WTC11 (cell line): ENCODE results near the gene EHMT1. TPM values are rescaled to one million over a fixed set of nuclear protein-coding genes. Genes with fewer than 3 reads are reported as not detected.
"Not testable (repeated sequence)": the region's sequence is repeated elsewhere in the genome, so short reads cannot be mapped to it uniquely, and the experiment has no call there.

Experiments
- ATAC-seq: fragments of 200-7000 bp; cut with Tn5 transposase; 2 replicates; pipeline ENCODE4 v1.10.0; 2021; ENCODE audit warnings: mild to moderate bottlenecking, moderate library complexity
- CTCF ChIA-PET: fragments of 300-600 bp; sonication (Branson Sonifier 250); formaldehyde crosslinking; loops from one replicate; lab custom pipeline; 2021; ENCODE audit warnings: antibody characterized with exemption; lab: Charles Lee
- POLR2A ChIA-PET: fragments of 350-600 bp; sonication (Branson Sonifier 250); formaldehyde crosslinking; loops from one replicate; lab custom pipeline; 2021; ENCODE audit warnings: antibody characterized with exemption; lab: Charles Lee
- DNase-seq: peaks from one replicate; pipeline ENCODE4 v3.0.0; 2021; ENCODE audit warnings: low spot score
- H3K27ac Mint-ChIP-seq: 2 replicates; pipeline ENCODE4 v1.8.0; 2021; ENCODE audit warnings: mixed read lengths
- H3K27me3 Mint-ChIP-seq: 2 replicates; pipeline ENCODE4 v1.8.0; 2021; ENCODE audit warnings: low read depth, mild to moderate bottlenecking, moderate library complexity, mixed read lengths
- H3K36me3 Mint-ChIP-seq: 2 replicates; pipeline ENCODE4 v1.8.0; 2021; ENCODE audit warnings: mixed read lengths
- H3K4me1 Mint-ChIP-seq: 2 replicates; pipeline ENCODE4 v1.8.0; 2022; ENCODE audit warnings: mixed read lengths
- H3K4me3 Mint-ChIP-seq: 2 replicates; pipeline ENCODE4 v1.8.0; 2021; ENCODE audit warnings: mild to moderate bottlenecking, moderate library complexity, mixed read lengths
- H3K9me3 Mint-ChIP-seq: 2 replicates; pipeline ENCODE4 v1.8.0; 2021; ENCODE audit warnings: mixed read lengths
- ARID4B ChIP-seq: sonication (generic); formaldehyde crosslinking; IDR thresholded peaks from 2 replicates; pipeline ENCODE4 v1.8.0; 2023; ENCODE audit warnings: missing genetic modification reagents, mild to moderate bottlenecking, borderline replicate concordance
- ATF1 ChIP-seq: sonication (generic); formaldehyde crosslinking; IDR thresholded peaks from 2 replicates; pipeline ENCODE4 v1.8.1; 2023; ENCODE audit warnings: mild to moderate bottlenecking, moderate library complexity, missing genetic modification reagents
- EMX1 ChIP-seq: fragments of 250-450 bp; sonication (Bioruptor Pico); IDR thresholded peaks from 2 replicates; pipeline ENCODE4 v1.8.0; 2021; ENCODE audit warnings: mild to moderate bottlenecking
- HMGXB4 ChIP-seq: sonication (generic); formaldehyde crosslinking; IDR thresholded peaks from 2 replicates; pipeline ENCODE4 v1.8.1; 2023; ENCODE audit warnings: mild to moderate bottlenecking, moderate library complexity, missing genetic modification reagents
- MXD4 ChIP-seq: fragments of 250-450 bp; sonication (Bioruptor Pico); IDR thresholded peaks from 2 replicates; pipeline ENCODE4 v1.8.0; 2021; ENCODE audit warnings: mild to moderate bottlenecking, moderate library complexity, borderline replicate concordance
- NFYB ChIP-seq: sonication (generic); formaldehyde crosslinking; conservative IDR thresholded peaks from 2 replicates; pipeline ENCODE4 v1.8.0; 2022; ENCODE audit warnings: low read depth, missing genetic modification reagents
- PRRX2 ChIP-seq: fragments of 250-450 bp; sonication (Bioruptor Pico); IDR thresholded peaks from 2 replicates; pipeline ENCODE4 v1.8.0; 2021; ENCODE audit warnings: mild to moderate bottlenecking
- SMAD3 ChIP-seq: sonication (generic); formaldehyde crosslinking; IDR thresholded peaks from 2 replicates; pipeline ENCODE4 v1.8.0; 2022; ENCODE audit warnings: missing genetic modification reagents, mild to moderate bottlenecking, borderline replicate concordance
- SMAD4 ChIP-seq: sonication (generic); formaldehyde crosslinking; IDR thresholded peaks from 2 replicates; pipeline ENCODE4 v1.8.0; 2022; ENCODE audit warnings: mild to moderate bottlenecking, missing genetic modification reagents
- TCF7 ChIP-seq: sonication (generic); formaldehyde crosslinking; IDR thresholded peaks from 2 replicates; pipeline ENCODE4 v1.8.0; 2022; ENCODE audit warnings: mild to moderate bottlenecking, low read depth, missing genetic modification reagents, moderate library complexity
- ZNF219 ChIP-seq: sonication (generic); formaldehyde crosslinking; IDR thresholded peaks from 2 replicates; pipeline ENCODE4 v1.8.0; 2023; ENCODE audit warnings: missing genetic modification reagents, mild to moderate bottlenecking, borderline replicate concordance
- ZNF232 ChIP-seq: sonication (generic); formaldehyde crosslinking; IDR thresholded peaks from 2 replicates; pipeline ENCODE4 v1.8.0; 2022; ENCODE audit warnings: mild to moderate bottlenecking, missing genetic modification reagents
- total RNA-seq: library from RNA; stranded (reverse); gene quantifications from 3 replicates; pipeline ENCODE4 v1.2.3, GENCODE V29; 2021
- TF ChIP-seq, protein P1 (sequence below): sonication (generic); formaldehyde crosslinking; IDR thresholded peaks from 2 replicates; pipeline ENCODE4 v1.8.0; 2022; ENCODE audit warnings: mild to moderate bottlenecking, missing genetic modification reagents
- TF ChIP-seq, protein P2 (sequence below): sonication (generic); formaldehyde crosslinking; IDR thresholded peaks from 2 replicates; pipeline ENCODE4 v1.8.0; 2022; ENCODE audit warnings: mild to moderate bottlenecking, missing genetic modification reagents
- TF ChIP-seq, protein P3 (sequence below): fragments of 250-450 bp; sonication (Bioruptor Pico); IDR thresholded peaks from 2 replicates; pipeline ENCODE4 v2.1.2; 2022; ENCODE audit warnings: mild to moderate bottlenecking, moderate library complexity

The EHMT1 gene
- total RNA-seq, 1 experiment from 2014 or later, result 170 TPM

DNA sequence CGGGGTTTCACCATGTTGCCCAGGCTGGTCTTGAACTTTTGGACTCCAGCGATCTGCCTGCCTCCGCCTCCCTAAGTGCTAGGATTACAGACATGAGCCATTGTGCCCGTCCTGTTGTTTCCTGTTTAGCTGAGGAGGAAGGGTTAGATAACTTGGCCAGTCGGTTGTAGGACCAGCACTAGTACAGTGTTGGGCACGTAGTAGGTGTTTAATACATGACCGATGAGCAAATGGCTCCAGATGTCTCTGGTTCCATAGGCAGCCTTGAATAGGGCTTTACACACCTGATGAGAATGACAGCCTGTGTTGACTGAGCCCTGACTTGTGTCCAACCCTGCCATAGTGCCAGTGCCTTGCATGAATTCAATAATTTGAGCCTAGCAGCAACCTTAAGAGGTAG is 1.8 kb downstream of the EHMT1 start:
- H3K36me3 Mint-ChIP-seq, result peaks cover 14% of the 10 kb centered on the region
- ChIA-PET CTCF (interaction anchor here (0.9 to 1.2 kb wide), 2 partner anchors 45 to 52 kb away, joined by 3 to 6 read pairs; no protein-coding TSS in a partner anchor), POLR2A (interaction anchor here (2.1 kb wide), 1 partner anchor 45 kb away, joined by 6 read pairs; no protein-coding TSS in a partner anchor)
- H3K9me3 Mint-ChIP-seq, result no peaks in the 10 kb centered on the region
- H3K4me1 Mint-ChIP-seq, result peaks cover 39% of the 10 kb centered on the region
- peak overlapping the region; percentile 84 for H3K27ac Mint-ChIP-seq
- no peak for TF ChIP-seq ATF1
- TF ChIP-seq, protein P1, sequence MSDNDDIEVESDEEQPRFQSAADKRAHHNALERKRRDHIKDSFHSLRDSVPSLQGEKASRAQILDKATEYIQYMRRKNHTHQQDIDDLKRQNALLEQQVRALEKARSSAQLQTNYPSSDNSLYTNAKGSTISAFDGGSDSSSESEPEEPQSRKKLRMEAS (CRISPR knock-in tag), result no peak
- TF ChIP-seq ZNF219 (CRISPR knock-in tag), result no peak
- TF ChIP-seq NFYB (CRISPR knock-in tag), result no peak
- H3K27me3 Mint-ChIP-seq, result no peaks in the 10 kb centered on the region
- DNase-seq (no peak), ATAC-seq (no peak)
- H3K4me3 Mint-ChIP-seq, result peak overlapping the region; percentile 47

- Mint-ChIP-seq H3K27ac (peak overlapping the region; percentile 48; the same call in 1 of the 2 replicates), H3K9me3 (no peaks in the 10 kb centered on the region), H3K4me3 (peak overlapping the region; percentile 40), H3K27me3 (no peaks in the 10 kb centered on the region), H3K4me1 (peaks cover 40% of the 10 kb centered on the region), H3K36me3 (peaks cover 14% of the 10 kb centered on the region)
- ATAC-seq, result no peak
- CTCF ChIA-PET, result interaction anchor here (0.9 to 1.2 kb wide), 2 partner anchors 44 to 52 kb away, joined by 3 to 6 read pairs; no protein-coding TSS in a partner anchor
- no peak for DNase-seq
- no peak for TF ChIP-seq ARID4B
- no peak for TF ChIP-seq MXD4 (CRISPR knock-in tag)
- TF ChIP-seq SMAD4, result no peak
- TF ChIP-seq PRRX2 (CRISPR knock-in tag), result no peak
- TF ChIP-seq, protein P2, sequence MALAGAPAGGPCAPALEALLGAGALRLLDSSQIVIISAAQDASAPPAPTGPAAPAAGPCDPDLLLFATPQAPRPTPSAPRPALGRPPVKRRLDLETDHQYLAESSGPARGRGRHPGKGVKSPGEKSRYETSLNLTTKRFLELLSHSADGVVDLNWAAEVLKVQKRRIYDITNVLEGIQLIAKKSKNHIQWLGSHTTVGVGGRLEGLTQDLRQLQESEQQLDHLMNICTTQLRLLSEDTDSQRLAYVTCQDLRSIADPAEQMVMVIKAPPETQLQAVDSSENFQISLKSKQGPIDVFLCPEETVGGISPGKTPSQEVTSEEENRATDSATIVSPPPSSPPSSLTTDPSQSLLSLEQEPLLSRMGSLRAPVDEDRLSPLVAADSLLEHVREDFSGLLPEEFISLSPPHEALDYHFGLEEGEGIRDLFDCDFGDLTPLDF (CRISPR knock-in tag), result no peak
- no peak for TF ChIP-seq TCF7 (CRISPR knock-in tag)
- POLR2A ChIA-PET, result no interaction called here
These were observed 2.4 kb downstream of the EHMT1 start for GRCh38 chr9:137621131-137621757.

DNA sequence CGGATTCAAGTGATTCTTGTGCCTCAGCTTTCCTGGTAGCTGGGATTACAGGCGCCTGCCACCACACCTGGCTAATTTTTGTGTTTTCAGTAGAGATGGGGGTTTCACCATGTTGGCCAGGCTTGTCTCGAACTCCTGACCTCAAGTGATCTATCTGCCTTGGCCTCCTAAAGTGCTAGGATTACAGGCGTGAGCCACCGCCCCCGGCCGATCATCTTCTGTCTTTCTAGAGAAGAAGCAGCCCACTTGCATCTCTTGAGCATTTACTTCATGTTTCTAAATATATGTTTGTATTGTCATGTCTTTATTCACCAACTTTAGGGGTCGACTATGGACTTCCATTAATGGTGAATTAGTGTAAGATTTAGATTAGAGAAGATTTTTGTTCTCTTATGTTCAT is 3.4 kb downstream of the EHMT1 start:
- Mint-ChIP-seq H3K36me3 (peaks cover 13% of the 10 kb centered on the region), H3K4me1 (peaks cover 42% of the 10 kb centered on the region)
- DNase-seq, H3K27ac Mint-ChIP-seq, POLR2A ChIA-PET, H3K9me3 Mint-ChIP-seq, H3K4me3 Mint-ChIP-seq, ATAC-seq, H3K27me3 Mint-ChIP-seq: not testable (repeated sequence)
- CTCF ChIA-PET, result interaction anchor here (0.7 kb wide), 1 partner anchor 82 kb away, joined by 3 read pairs; no protein-coding TSS in a partner anchor

DNA sequence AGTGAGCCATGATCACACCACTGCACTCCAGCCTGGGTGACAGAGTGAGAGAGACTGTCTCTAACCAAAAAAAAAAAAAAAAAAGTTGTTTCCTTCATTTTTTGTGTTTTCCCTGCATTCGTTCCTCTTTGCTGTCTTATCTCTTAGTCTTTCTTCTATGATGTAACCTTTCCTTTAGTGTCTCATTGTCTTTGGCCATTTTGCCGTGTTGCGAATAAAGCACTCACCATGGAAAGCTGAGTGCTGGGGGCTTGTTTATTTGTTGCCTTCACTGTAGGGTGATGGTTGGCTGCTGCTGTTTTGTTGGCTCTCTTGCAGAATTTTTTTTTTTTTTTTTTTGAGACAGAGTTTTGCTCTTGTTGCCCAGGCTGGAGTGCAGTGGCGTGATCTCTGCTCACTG is 7.7 kb downstream of the EHMT1 start:
- Mint-ChIP-seq H3K36me3 (peaks cover 4% of the 10 kb centered on the region), H3K9me3 (no peaks in the 10 kb centered on the region), H3K4me3 (no peak overlapping the region), H3K4me1 (peaks cover 35% of the 10 kb centered on the region), H3K27me3 (no peaks in the 10 kb centered on the region), H3K27ac (peak overlapping the region; percentile 94; the same call in 1 of the 2 replicates)
- ChIA-PET CTCF (no interaction called here), POLR2A (interaction anchor here (0.7 kb wide), 2 partner anchors 13 to 106 kb away, joined by 4 to 6 read pairs; no protein-coding TSS in a partner anchor)
- no peak for ATAC-seq
- DNase-seq, result no peak
- no peak for TF ChIP-seq SMAD3 (CRISPR knock-in tag)
- TF ChIP-seq ZNF232, result no peak
- TF ChIP-seq, protein P3, sequence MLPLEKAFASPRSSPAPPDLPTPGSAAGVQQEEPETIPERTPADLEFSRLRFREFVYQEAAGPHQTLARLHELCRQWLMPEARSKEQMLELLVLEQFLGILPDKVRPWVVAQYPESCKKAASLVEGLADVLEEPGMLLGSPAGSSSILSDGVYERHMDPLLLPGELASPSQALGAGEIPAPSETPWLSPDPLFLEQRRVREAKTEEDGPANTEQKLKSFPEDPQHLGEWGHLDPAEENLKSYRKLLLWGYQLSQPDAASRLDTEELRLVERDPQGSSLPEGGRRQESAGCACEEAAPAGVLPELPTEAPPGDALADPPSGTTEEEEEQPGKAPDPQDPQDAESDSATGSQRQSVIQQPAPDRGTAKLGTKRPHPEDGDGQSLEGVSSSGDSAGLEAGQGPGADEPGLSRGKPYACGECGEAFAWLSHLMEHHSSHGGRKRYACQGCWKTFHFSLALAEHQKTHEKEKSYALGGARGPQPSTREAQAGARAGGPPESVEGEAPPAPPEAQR (CRISPR knock-in tag), result no peak
- no peak for TF ChIP-seq EMX1 (CRISPR knock-in tag)
- TF ChIP-seq HMGXB4 (CRISPR knock-in tag), result no peak
